Tibial artery (tissue), 4 donors: ENCODE results near the gene TGFB1I1.
A peak's percentile ranks its signal among the peaks of the same experiment; 100 is the strongest.

ENCODE experiments used
- DNase-seq, 2 donors: peaks; one replicate each; pipeline ENCODE4 v3.0.0-alpha.2; 2019
- H3K27ac ChIP-seq, 2 donors: fragments of 200-600 bp; sonication (generic) in 1 of 2; 1 replicate in 1 of 2; 2 replicates in 1 of 2; pipeline ENCODE4 v1.5.1; 2018 to 2019; ENCODE audit warnings: mild to moderate bottlenecking in 1 of 2
- H3K27me3 ChIP-seq, 2 donors: fragments of 200-600 bp; sonication (generic) in 1 of 2; one replicate each; pipeline versions ENCODE4 v1.5.1 to v1.6.0; 2016 to 2019
- H3K36me3 ChIP-seq, 3 donors: fragments of 200-600 bp; sonication (generic) in 2 of 3; one replicate each; pipeline ENCODE4 v1.5.1; 2016 to 2019; ENCODE audit warnings: mild to moderate bottlenecking in 2 of 3
- H3K4me1 ChIP-seq, 4 donors: fragments of 200-600 bp; sonication (generic) in 2 of 4; 1 replicate in 3 of 4; 2 replicates in 1 of 4; pipeline ENCODE4 v1.5.1; 2016 to 2019
- H3K4me3 ChIP-seq, 2 donors: fragments of 200-600 bp; sonication (generic) in 1 of 2; 1 replicate in 1 of 2; 2 replicates in 1 of 2; pipeline ENCODE4 v1.5.1; 2018 to 2019; ENCODE audit warnings: mild to moderate bottlenecking in 2 of 2
- H3K9me3 ChIP-seq, 3 donors: fragments of 200-600 bp; sonication (generic) in 1 of 3; one replicate each; pipeline ENCODE4 v1.5.1; 2016 to 2019
- intact Hi-C: fragments of 100-400 bp; cut with DNase I; formaldehyde crosslinking; loops from one replicate; pipeline ENCODE4 v1.15.0; 2023; ENCODE audit warnings: low total_unique reads
- TF ChIP-seq, protein P1 (sequence below), 2 experiments: fragments of 200-600 bp in 1 of 2; fragments of 450-650 bp in 1 of 2; IDR thresholded peaks; one replicate each; pipeline ENCODE4 v1.5.1; 2017 to 2019; ENCODE audit warnings: antibody characterized with exemption in 2 of 2, mild to moderate bottlenecking in 1 of 2, moderate library complexity in 1 of 2

TGFB1I1 gene

DNA sequence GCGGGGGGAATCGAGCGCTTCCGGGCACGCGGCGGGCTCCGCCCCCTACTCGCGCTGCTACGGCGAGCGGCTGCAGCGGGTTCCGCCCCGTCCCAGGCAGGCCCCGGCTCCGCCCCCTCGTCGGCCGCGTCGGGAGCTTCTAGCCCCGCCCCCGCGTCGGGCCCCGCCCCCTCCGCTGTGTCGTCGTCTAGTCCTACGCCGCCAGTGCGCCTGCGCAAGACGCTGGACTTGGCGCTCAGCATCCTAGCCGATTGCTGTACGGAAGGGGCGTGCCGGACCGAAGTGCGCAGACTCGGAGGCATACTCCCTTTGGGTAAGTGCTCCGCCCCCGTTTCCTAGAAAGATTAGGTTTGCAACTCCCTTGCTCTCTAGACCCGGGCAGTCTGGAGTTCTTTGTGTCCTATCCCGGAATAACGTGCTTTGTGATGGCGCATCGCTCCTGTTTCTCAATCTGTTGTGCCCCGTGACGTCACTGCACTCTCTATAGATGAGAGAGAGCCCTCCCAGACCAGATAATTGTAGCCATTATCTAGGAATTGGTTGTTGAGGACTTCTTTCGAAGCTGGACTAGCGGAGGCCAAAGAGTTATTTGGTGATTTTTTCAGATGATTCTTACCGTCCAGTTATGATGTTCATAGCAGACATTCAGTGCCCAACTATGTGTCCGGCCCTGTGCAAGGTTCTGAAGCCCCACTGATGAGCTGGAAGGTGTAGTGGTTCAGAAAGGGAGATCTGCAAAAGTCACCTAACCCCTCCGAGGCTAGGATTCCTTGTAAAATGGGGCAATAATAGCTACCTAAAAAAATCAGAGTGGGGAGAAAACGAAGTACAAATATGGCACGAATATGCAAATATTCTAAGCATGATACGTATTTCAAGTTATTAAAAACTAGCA is 12.0 kb upstream of the TGFB1I1 start:
- DNase-seq, result peak; percentile 100
- TF ChIP-seq, protein P1, sequence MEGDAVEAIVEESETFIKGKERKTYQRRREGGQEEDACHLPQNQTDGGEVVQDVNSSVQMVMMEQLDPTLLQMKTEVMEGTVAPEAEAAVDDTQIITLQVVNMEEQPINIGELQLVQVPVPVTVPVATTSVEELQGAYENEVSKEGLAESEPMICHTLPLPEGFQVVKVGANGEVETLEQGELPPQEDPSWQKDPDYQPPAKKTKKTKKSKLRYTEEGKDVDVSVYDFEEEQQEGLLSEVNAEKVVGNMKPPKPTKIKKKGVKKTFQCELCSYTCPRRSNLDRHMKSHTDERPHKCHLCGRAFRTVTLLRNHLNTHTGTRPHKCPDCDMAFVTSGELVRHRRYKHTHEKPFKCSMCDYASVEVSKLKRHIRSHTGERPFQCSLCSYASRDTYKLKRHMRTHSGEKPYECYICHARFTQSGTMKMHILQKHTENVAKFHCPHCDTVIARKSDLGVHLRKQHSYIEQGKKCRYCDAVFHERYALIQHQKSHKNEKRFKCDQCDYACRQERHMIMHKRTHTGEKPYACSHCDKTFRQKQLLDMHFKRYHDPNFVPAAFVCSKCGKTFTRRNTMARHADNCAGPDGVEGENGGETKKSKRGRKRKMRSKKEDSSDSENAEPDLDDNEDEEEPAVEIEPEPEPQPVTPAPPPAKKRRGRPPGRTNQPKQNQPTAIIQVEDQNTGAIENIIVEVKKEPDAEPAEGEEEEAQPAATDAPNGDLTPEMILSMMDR (IDR thresholded peaks at IDR 0.05), result no peak
- Histone ChIP-seq H3K4me3 (peak overlapping the region; percentile 65 to 66), H3K27me3 (no peaks in the 10 kb centered on the region), H3K9me3 (no peaks in the 10 kb centered on the region), H3K27ac (peak overlapping the region; percentile 98 to 99), H3K4me1 (peaks cover 0 to 48% (median 41%) of the 10 kb centered on the region in 4 donors), H3K36me3 (peaks cover 0 to 44% (median 18%) of the 10 kb centered on the region in 3 donors)
- intact Hi-C loops, result loop anchor here (2.0 to 10.0 kb wide), 2 partner anchors 15 to 415 kb away; partner anchors contain the start of gene ZNF267

DNA sequence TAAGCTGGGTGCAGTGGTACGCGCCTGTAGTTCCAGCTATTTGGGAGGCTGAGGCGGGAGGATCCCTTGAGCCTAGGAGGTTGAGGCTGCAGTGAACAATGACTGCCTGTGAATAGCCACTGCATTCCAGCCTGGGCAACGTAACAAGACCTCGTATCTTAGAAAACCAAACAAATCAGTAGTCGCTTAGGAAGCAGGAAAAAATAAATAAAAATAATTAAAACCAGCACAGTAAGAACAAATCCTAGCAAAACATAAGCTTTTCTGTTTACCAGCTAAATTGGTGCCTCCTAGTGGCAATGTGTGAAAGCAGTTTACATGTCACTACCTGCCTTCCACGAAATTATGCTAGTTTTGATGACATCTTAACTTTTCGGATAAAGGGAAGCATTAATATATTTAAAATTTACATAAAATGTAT is 11.4 kb upstream of the TGFB1I1 start:
- intact Hi-C loops, result no loop called here
- Histone ChIP-seq H3K4me1 (peaks cover 0 to 41% (median 35%) of the 10 kb centered on the region in 4 donors), H3K36me3 (peaks cover 0 to 46% (median 24%) of the 10 kb centered on the region in 3 donors), H3K27ac (peak overlapping the region; percentile 98 to 99), H3K4me3 (peak overlapping the region; percentile 65 to 66), H3K9me3 (no peaks in the 10 kb centered on the region), H3K27me3 (no peaks in the 10 kb centered on the region)
- TF ChIP-seq, protein P1 (IDR thresholded peaks at IDR 0.05), result peak; percentile 43 to 46
- peak in 1 of 2 donors; percentile 58 for DNase-seq

GRCh38 chr16:31461201-31461920 is 10.6 kb upstream of the TGFB1I1 start:
- peak in 1 of 2 donors; percentile 53 for DNase-seq
- TF ChIP-seq, protein P1 (IDR thresholded peaks at IDR 0.05), result no peak

GRCh38 chr16:31461921-31462804 is 9.8 kb upstream of the TGFB1I1 start:
- Histone ChIP-seq H3K4me1 (peaks cover 0 to 26% (median 20%) of the 10 kb centered on the region in 4 donors), H3K27me3 (no peaks in the 10 kb centered on the region), H3K9me3 (no peaks in the 10 kb centered on the region), H3K4me3 (no peak overlapping the region), H3K36me3 (peaks cover 0 to 57% (median 38%) of the 10 kb centered on the region in 3 donors), H3K27ac (no peak overlapping the region)
- intact Hi-C loops, result no loop called here
- peak in 1 of 2 donors; percentile 62 for DNase-seq
- TF ChIP-seq, protein P1 (IDR thresholded peaks at IDR 0.05), result no peak

More at GRCh38 chr16:31461201-31461920, 10.6 kb upstream of the TGFB1I1 start:
- peaks cover 0 to 53% (median 32%) of the 10 kb centered on the region in 3 donors for H3K36me3 ChIP-seq
- no peaks in the 10 kb centered on the region for H3K27me3 ChIP-seq
- intact Hi-C loops, result no loop called here
- H3K27ac ChIP-seq, result no peak overlapping the region
- no peaks in the 10 kb centered on the region for H3K9me3 ChIP-seq
- H3K4me3 ChIP-seq, result no peak overlapping the region
- H3K4me1 ChIP-seq, result peaks cover 0 to 34% (median 28%) of the 10 kb centered on the region in 4 donors

DNA sequence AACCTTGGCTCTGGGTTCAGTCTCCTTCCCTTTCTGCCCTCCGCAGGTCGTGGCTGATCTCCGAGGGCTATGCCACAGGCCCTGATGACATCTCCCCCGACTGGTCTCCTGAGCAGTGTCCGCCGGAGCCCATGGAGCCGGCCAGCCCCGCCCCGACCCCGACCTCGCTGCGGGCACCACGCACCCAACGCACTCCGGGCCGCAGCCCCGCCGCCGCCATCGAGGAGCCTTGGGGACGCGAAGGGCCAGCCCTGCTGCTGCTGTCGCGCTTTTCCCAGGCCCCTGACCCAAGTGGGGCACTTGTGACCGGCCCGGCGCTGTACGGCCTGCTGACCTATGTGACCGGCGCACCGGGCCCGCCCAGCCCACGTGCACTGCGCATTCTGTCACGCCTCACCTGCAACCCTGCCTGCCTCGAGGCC is 7.6 kb upstream of the TGFB1I1 start:
- Histone ChIP-seq H3K36me3 (peaks cover 0 to 58% (median 38%) of the 10 kb centered on the region in 3 donors), H3K27ac (no peak overlapping the region), H3K4me1 (peaks cover 0 to 12% (median 10%) of the 10 kb centered on the region in 4 donors), H3K4me3 (no peak overlapping the region), H3K9me3 (no peaks in the 10 kb centered on the region), H3K27me3 (no peaks in the 10 kb centered on the region)
- intact Hi-C loops, result no loop called here
- DNase-seq, result peak in 1 of 2 donors; percentile 58
- TF ChIP-seq, protein P1 (IDR thresholded peaks at IDR 0.05), result no peak
